ENCODE results near the gene HDGFL1. TPM values are rescaled to one million over a fixed set of nuclear protein-coding genes. Genes with fewer than 3 reads are reported as not detected.

HDGFL1 gene
- total RNA-seq, 1 donor from 2014 or later = not detected

- Histone ChIP-seq H3F3A (ENCODE audit: low read depth) (no peaks in the 10 kb centered on the region), H3K36me3 (no peaks in the 10 kb centered on the region), H3K4me3 (no peak overlapping the region), H3K9ac (no peak overlapping the region), H2AFZ (replicated peaks) (no peak overlapping the region), H3K27ac (no peak overlapping the region), H3K79me2 (ENCODE audit: low read depth) (no peaks in the 10 kb centered on the region), H3K9me3 (ENCODE audit: low read depth) (no peaks in the 10 kb centered on the region), H4K20me1 (ENCODE audit: low read depth) (no peaks in the 10 kb centered on the region), H3K27me3 (no peaks in the 10 kb centered on the region), H3K4me1 (peaks cover 23% of the 10 kb centered on the region), H3K4me2 (no peak overlapping the region)
- Mint-ChIP-seq H3K9me3 (no peaks in the 10 kb centered on the region), H3K4me3 (no peak overlapping the region), H3K27ac (peak overlapping the region; percentile 79), H3K36me3 (no peaks in the 10 kb centered on the region), H3K27me3 (ENCODE audit: insufficient read depth, low read depth) (no peaks in the 10 kb centered on the region), H3K4me1 (peaks cover 68% of the 10 kb centered on the region)
- no peak for DNase-seq (ENCODE audit: low spot score)
- TF ChIP-seq CTCF (IDR thresholded peaks at IDR 0.05) = no peak
- TF ChIP-seq EZH2phosphoT487 (IDR thresholded peaks at IDR 0.05) = no peak
- no peak for TF ChIP-seq EZH2 (IDR thresholded peaks at IDR 0.05)
Observed at GRCh38 chr6:22579439-22579838, 10.1 kb downstream of the HDGFL1 start.

- H3K27me3 Mint-ChIP-seq (ENCODE audit: insufficient read depth, low read depth) = no peaks in the 10 kb centered on the region
- no peaks in the 10 kb centered on the region for H3K79me2 ChIP-seq (ENCODE audit: low read depth)
- peaks cover 75% of the 10 kb centered on the region for H3K4me1 Mint-ChIP-seq
- DNase-seq (ENCODE audit: low spot score) = no peak
- H3K4me3 ChIP-seq = no peak overlapping the region
- H3K36me3 ChIP-seq = no peaks in the 10 kb centered on the region
- no peaks in the 10 kb centered on the region for H3K27me3 ChIP-seq
- H3K27ac Mint-ChIP-seq = peak overlapping the region; percentile 79
- H3K4me2 ChIP-seq = no peak overlapping the region
- H3K4me1 ChIP-seq = peaks cover 32% of the 10 kb centered on the region
- H3K9me3 ChIP-seq (ENCODE audit: low read depth) = no peaks in the 10 kb centered on the region
- H3K9me3 Mint-ChIP-seq = no peaks in the 10 kb centered on the region
- H3K9ac ChIP-seq = no peak overlapping the region
- H3K36me3 Mint-ChIP-seq = peaks cover under 1% of the 10 kb centered on the region
- no peaks in the 10 kb centered on the region for H3F3A ChIP-seq (ENCODE audit: low read depth)
- TF ChIP-seq EZH2phosphoT487 (IDR thresholded peaks at IDR 0.05) = no peak
- no peak for TF ChIP-seq CTCF (IDR thresholded peaks at IDR 0.05)
- no peak for TF ChIP-seq EZH2 (IDR thresholded peaks at IDR 0.05)
- H2AFZ ChIP-seq (replicated peaks) = no peak overlapping the region
- H4K20me1 ChIP-seq (ENCODE audit: low read depth) = no peaks in the 10 kb centered on the region
- no peak overlapping the region for H3K27ac ChIP-seq
- peak overlapping the region; percentile 21 for H3K4me3 Mint-ChIP-seq
Observed at GRCh38 chr6:22580337-22580736, 11.0 kb downstream of the HDGFL1 start.

- no peaks in the 10 kb centered on the region for H3K79me2 ChIP-seq (ENCODE audit: low read depth)
- H3F3A ChIP-seq (ENCODE audit: low read depth) = no peaks in the 10 kb centered on the region
- DNase-seq (ENCODE audit: low spot score) = no peak
- H3K36me3 ChIP-seq = no peaks in the 10 kb centered on the region
- H3K9me3 Mint-ChIP-seq = no peaks in the 10 kb centered on the region
- H3K4me3 ChIP-seq = no peak overlapping the region
- no peak for TF ChIP-seq CTCF (IDR thresholded peaks at IDR 0.05)
- no peak for TF ChIP-seq EZH2 (IDR thresholded peaks at IDR 0.05)
- no peak for TF ChIP-seq EZH2phosphoT487 (IDR thresholded peaks at IDR 0.05)
- H3K9ac ChIP-seq = no peak overlapping the region
- no peaks in the 10 kb centered on the region for H3K27me3 Mint-ChIP-seq (ENCODE audit: insufficient read depth, low read depth)
- H3K4me1 Mint-ChIP-seq = peaks cover 66% of the 10 kb centered on the region
- H3K27ac Mint-ChIP-seq = no peak overlapping the region
- H3K4me2 ChIP-seq = no peak overlapping the region
- no peak overlapping the region for H3K4me3 Mint-ChIP-seq
- H3K27ac ChIP-seq = no peak overlapping the region
- no peaks in the 10 kb centered on the region for H3K27me3 ChIP-seq
- no peaks in the 10 kb centered on the region for H4K20me1 ChIP-seq (ENCODE audit: low read depth)
- peaks cover 2% of the 10 kb centered on the region for H3K36me3 Mint-ChIP-seq
- peaks cover 25% of the 10 kb centered on the region for H3K4me1 ChIP-seq
- no peaks in the 10 kb centered on the region for H3K9me3 ChIP-seq (ENCODE audit: low read depth)
- no peak overlapping the region for H2AFZ ChIP-seq (replicated peaks)
Observed at GRCh38 chr6:22582417-22583205, 13.2 kb downstream of the HDGFL1 start.

All from neural progenitor cell (in vitro differentiated cells).